ENCODE measurements around the gene GSTCD. TPM values are rescaled to one million over a fixed set of nuclear protein-coding genes. Genes with fewer than 3 reads are reported as not detected.

GSTCD gene
- total RNA-seq, 2 experiments from 2014 or later: 20.2 to 22.3 TPM

DNA sequence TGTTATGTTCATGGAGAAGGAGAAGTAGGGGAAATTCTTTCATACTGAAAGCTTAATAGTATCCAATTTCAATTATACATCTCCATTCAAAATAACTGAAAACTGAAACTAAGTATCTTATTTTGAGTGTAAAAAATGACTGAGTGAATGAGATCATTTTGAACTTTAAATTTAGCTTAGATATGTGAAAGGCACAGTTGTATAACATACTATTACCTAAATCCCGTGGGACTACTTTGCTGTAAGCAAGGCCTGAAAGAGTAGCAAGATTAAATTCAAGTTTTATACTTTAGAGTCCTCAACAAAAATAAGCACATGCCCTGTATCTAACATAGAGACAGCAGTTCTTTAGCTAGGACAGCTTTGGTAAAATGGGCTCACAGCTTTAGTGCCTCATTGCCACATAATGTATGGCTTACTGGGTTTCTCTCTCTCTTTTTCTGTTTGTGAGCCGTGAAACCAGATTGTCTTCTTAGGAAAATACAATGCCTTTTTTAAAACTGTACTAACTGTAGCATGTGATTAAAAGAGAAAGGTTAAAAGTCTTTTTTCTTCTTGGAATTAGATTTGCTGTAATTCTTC, 43.2 kb downstream of the GSTCD start:
- Histone ChIP-seq H3K79me2 (ENCODE audit: insufficient read depth, low read depth, low read length) (no peaks in the 10 kb centered on the region), H3K27ac (ENCODE audit: low read depth, low read length, poor library complexity, severe bottlenecking) (no peak overlapping the region), H4K20me1 (ENCODE audit: insufficient read depth, low read length) (no peaks in the 10 kb centered on the region), H3K4me1 (ENCODE audit: insufficient read depth, low read length, poor library complexity, severe bottlenecking) (no peaks in the 10 kb centered on the region), H3K9me2 (ENCODE audit: insufficient read depth, low read length) (no peaks in the 10 kb centered on the region), H3K4me3 (ENCODE audit: low read depth, low read length, poor library complexity, severe bottlenecking) (no peak overlapping the region), H3K9me3 (ENCODE audit: low read length) (no peaks in the 10 kb centered on the region), H3K36me3 (ENCODE audit: insufficient read depth, low read length) (no peaks in the 10 kb centered on the region), H3K4me2 (ENCODE audit: low read length) (no peak overlapping the region), H2AFZ (ENCODE audit: low read length) (no peak overlapping the region)
- intact Hi-C loops (cut with micrococcal nuclease; ENCODE audit: unreplicated experiment): no loop called here
- CTCF ChIA-PET (ENCODE audit: unreplicated experiment): no interaction called here
- POLR2A ChIA-PET: interaction anchor here (0.5 to 1.4 kb wide), 5 partner anchors 9 to 1458 kb away, joined by 3 to 9 read pairs (median 3); no protein-coding TSS in a partner anchor
- no peak for DNase-seq (ENCODE audit: low spot score)
- no TSS peak for BruUV-seq (replicated peaks)
- TF ChIP-seq, protein P1, sequence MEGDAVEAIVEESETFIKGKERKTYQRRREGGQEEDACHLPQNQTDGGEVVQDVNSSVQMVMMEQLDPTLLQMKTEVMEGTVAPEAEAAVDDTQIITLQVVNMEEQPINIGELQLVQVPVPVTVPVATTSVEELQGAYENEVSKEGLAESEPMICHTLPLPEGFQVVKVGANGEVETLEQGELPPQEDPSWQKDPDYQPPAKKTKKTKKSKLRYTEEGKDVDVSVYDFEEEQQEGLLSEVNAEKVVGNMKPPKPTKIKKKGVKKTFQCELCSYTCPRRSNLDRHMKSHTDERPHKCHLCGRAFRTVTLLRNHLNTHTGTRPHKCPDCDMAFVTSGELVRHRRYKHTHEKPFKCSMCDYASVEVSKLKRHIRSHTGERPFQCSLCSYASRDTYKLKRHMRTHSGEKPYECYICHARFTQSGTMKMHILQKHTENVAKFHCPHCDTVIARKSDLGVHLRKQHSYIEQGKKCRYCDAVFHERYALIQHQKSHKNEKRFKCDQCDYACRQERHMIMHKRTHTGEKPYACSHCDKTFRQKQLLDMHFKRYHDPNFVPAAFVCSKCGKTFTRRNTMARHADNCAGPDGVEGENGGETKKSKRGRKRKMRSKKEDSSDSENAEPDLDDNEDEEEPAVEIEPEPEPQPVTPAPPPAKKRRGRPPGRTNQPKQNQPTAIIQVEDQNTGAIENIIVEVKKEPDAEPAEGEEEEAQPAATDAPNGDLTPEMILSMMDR (conservative IDR thresholded peaks at IDR 0.05; ENCODE audit: low read length): no peak
- TF ChIP-seq EZH2phosphoT487 (IDR thresholded peaks at IDR 0.05; ENCODE audit: borderline replicate concordance, low read depth, low read length): no peak

DNA sequence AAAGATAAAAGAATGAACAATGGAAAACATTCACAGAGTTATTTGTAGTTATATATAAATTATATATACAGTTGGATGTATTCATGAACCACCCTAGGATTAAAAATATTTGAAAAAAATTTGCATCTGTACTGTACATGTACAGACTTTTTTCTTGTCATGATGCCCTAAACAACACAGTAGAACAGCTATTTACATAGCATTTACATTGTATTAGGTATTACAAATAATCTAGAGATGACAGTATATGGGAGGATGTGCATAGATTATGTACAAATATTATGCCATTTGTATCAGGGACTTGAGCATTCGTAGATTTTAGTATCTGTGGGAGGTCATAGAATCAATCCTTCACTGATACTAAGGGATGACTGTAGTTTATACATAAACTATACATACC, 44.8 kb downstream of the GSTCD start:
- no peaks in the 10 kb centered on the region for H3K9me2 ChIP-seq (ENCODE audit: insufficient read depth, low read length)
- no peaks in the 10 kb centered on the region for H3K36me3 ChIP-seq (ENCODE audit: insufficient read depth, low read length)
- no peak overlapping the region for H2AFZ ChIP-seq (ENCODE audit: low read length)
- intact Hi-C loops (cut with micrococcal nuclease; ENCODE audit: unreplicated experiment): no loop called here
- BruUV-seq (replicated peaks): no TSS peak
- H3K9me3 ChIP-seq (ENCODE audit: low read length): no peaks in the 10 kb centered on the region
- H3K4me2 ChIP-seq (ENCODE audit: low read length): no peak overlapping the region
- no peaks in the 10 kb centered on the region for H4K20me1 ChIP-seq (ENCODE audit: insufficient read depth, low read length)
- CTCF ChIA-PET (ENCODE audit: unreplicated experiment): no interaction called here
- POLR2A ChIA-PET: interaction anchor here (0.6 to 0.9 kb wide), 2 partner anchors 17 to 175 kb away, joined by 4 read pairs; no protein-coding TSS in a partner anchor
- no peak overlapping the region for H3K4me3 ChIP-seq (ENCODE audit: low read depth, low read length, poor library complexity, severe bottlenecking)
- DNase-seq (ENCODE audit: low spot score): no peak
- H3K79me2 ChIP-seq (ENCODE audit: insufficient read depth, low read depth, low read length): no peaks in the 10 kb centered on the region
- no peaks in the 10 kb centered on the region for H3K4me1 ChIP-seq (ENCODE audit: insufficient read depth, low read length, poor library complexity, severe bottlenecking)
- H3K27ac ChIP-seq (ENCODE audit: low read depth, low read length, poor library complexity, severe bottlenecking): no peak overlapping the region
- TF ChIP-seq, protein P1 (conservative IDR thresholded peaks at IDR 0.05; ENCODE audit: low read length): no peak
- no peak for TF ChIP-seq EZH2phosphoT487 (IDR thresholded peaks at IDR 0.05; ENCODE audit: borderline replicate concordance, low read depth, low read length)

DNA sequence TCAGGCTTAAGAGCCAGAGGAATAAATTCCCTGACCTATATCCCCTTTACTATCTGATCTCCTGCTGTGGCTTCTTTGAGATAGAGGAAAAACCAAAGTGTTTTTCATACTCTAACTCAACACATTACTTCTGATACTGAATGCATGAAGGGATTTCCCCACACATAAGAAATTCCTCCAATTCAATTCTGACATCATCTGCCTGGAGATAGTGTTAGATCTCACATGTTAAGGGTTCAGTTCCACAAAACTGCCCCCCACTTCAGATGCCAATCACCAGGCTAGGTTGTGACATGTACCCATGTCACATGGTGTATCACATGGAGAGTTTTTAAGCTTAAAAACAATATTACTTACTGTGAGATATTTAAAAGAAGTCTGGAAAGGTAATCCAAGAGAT, 46.8 kb downstream of the GSTCD start:
- no peaks in the 10 kb centered on the region for H3K9me3 ChIP-seq (ENCODE audit: low read length)
- TF ChIP-seq, protein P1 (conservative IDR thresholded peaks at IDR 0.05; ENCODE audit: low read length): no peak
- TF ChIP-seq EZH2phosphoT487 (IDR thresholded peaks at IDR 0.05; ENCODE audit: borderline replicate concordance, low read depth, low read length): no peak
- ChIA-PET POLR2A (interaction anchor here (0.7 to 1.1 kb wide), 2 partner anchors 12 to 40 kb away, joined by 3 to 4 read pairs; no protein-coding TSS in a partner anchor), CTCF (ENCODE audit: unreplicated experiment) (no interaction called here)
- H4K20me1 ChIP-seq (ENCODE audit: insufficient read depth, low read length): no peaks in the 10 kb centered on the region
- H3K4me1 ChIP-seq (ENCODE audit: insufficient read depth, low read length, poor library complexity, severe bottlenecking): no peaks in the 10 kb centered on the region
- H3K27ac ChIP-seq (ENCODE audit: low read depth, low read length, poor library complexity, severe bottlenecking): no peak overlapping the region
- no peaks in the 10 kb centered on the region for H3K36me3 ChIP-seq (ENCODE audit: insufficient read depth, low read length)
- H2AFZ ChIP-seq (ENCODE audit: low read length): no peak overlapping the region
- H3K79me2 ChIP-seq (ENCODE audit: insufficient read depth, low read depth, low read length): no peaks in the 10 kb centered on the region
- H3K4me2 ChIP-seq (ENCODE audit: low read length): no peak overlapping the region
- no peak for DNase-seq (ENCODE audit: low spot score)
- intact Hi-C loops (cut with micrococcal nuclease; ENCODE audit: unreplicated experiment): no loop called here
- no TSS peak for BruUV-seq (replicated peaks)
- no peak overlapping the region for H3K4me3 ChIP-seq (ENCODE audit: low read depth, low read length, poor library complexity, severe bottlenecking)
- no peaks in the 10 kb centered on the region for H3K9me2 ChIP-seq (ENCODE audit: insufficient read depth, low read length)

Data from OCI-LY7 (cell line).